ENCODE results near the gene EDC4. TPM values are rescaled to one million over a fixed set of nuclear protein-coding genes. Genes with fewer than 3 reads are reported as not detected.
"Not testable (repeated sequence)": the region's sequence is repeated elsewhere in the genome, so short reads cannot be mapped to it uniquely, and the experiment has no call there.

The EDC4 gene
- total RNA-seq, 8 experiments from 2014 or later: 25.2 to 60.8 (median 46.9) TPM

- no peak for ATAC-seq (replicated peaks in 6 of 8)
- 40 to 100% (median 96%) methylated on average over 1 to 9 of the region's 36 CpGs; no CpG with 5 or more reads in 4 of the 10 experiments for WGBS, 10 experiments
- no peak overlapping the region for H3K4me3 ChIP-seq
- H3K27ac ChIP-seq: no peak overlapping the region
- H3K4me1 ChIP-seq (replicated peaks in 1 of 2): no peaks in the 10 kb centered on the region
- in situ Hi-C loops (cut with MboI; ENCODE audit: low pct_unique_long_range_greater_than_20kb in 2 of 9, low sequenced_read_pairs in 9 of 9, unreplicated experiment in 9 of 9): no loop called here
Measured at GRCh38 chr16:67909056-67909742, 36.3 kb downstream of the EDC4 start.

GRCh38 chr16:67910158-67910557, 37.3 kb downstream of the EDC4 start:
- H3K27ac ChIP-seq: no peak overlapping the region
- no peak overlapping the region for H3K4me3 ChIP-seq
- ATAC-seq (replicated peaks in 6 of 8): peak; percentile 79 to 99 (median 92)
- 63 to 100% (median 80%) methylated on average over 1 of the region's 2 CpGs; no CpG with 5 or more reads in 5 of the 10 experiments for WGBS, 10 experiments
- in situ Hi-C loops (cut with MboI; ENCODE audit: low pct_unique_long_range_greater_than_20kb in 2 of 9, low sequenced_read_pairs in 9 of 9, unreplicated experiment in 9 of 9): no loop called here
- no peaks in the 10 kb centered on the region for H3K4me1 ChIP-seq (replicated peaks in 1 of 2)

- H3K4me1 ChIP-seq (replicated peaks in 1 of 2): peaks cover 0 to 10% of the 10 kb centered on the region in 2 donors
- in situ Hi-C loops (cut with MboI; ENCODE audit: low pct_unique_long_range_greater_than_20kb in 2 of 9, low sequenced_read_pairs in 9 of 9, unreplicated experiment in 9 of 9): no loop called here
- WGBS, 10 experiments: 53 to 100% (median 84%) methylated on average over 1 to 5 of the region's 7 CpGs; no CpG with 5 or more reads in 4 of the 10 experiments
- no peak overlapping the region for H3K27ac ChIP-seq
- ATAC-seq (replicated peaks in 6 of 8): peak in 1 of 8 experiments; percentile 34
- no peak overlapping the region for H3K4me3 ChIP-seq
Measured at GRCh38 chr16:67914758-67915495, 42.1 kb downstream of the EDC4 start.

DNA sequence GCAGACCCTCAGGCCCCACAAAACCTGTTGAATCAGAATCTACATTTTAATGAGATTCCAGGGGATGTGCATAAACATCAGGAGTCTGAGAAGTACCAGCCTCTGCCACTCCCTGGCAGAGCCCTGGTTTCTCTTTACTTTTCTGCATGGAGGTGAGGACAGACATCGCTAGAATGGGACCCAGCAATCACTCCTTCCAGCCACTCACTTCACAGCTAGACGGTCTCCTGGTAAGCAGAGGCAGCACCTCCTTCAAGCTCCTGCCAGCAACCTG, 42.6 kb downstream of the EDC4 start:
- in situ Hi-C loops (cut with MboI; ENCODE audit: low pct_unique_long_range_greater_than_20kb in 2 of 9, low sequenced_read_pairs in 9 of 9, unreplicated experiment in 9 of 9); H3K4me3 ChIP-seq; H3K27ac ChIP-seq: not testable (repeated sequence)
- peaks cover 0 to 10% of the 10 kb centered on the region in 2 donors for H3K4me1 ChIP-seq (replicated peaks in 1 of 2)
- peak in 1 of 8 experiments; percentile 84 for ATAC-seq (replicated peaks in 6 of 8)
- no CpG with 5 or more reads among the region's 2 CpGs for WGBS, 10 experiments

- peak in 3 of 8 experiments; percentile 6 to 20 (median 17) for ATAC-seq (replicated peaks in 6 of 8)
- H3K4me1 ChIP-seq (replicated peaks in 1 of 2): peaks cover 0 to 10% of the 10 kb centered on the region in 2 donors
- in situ Hi-C loops (cut with MboI; ENCODE audit: low pct_unique_long_range_greater_than_20kb in 2 of 9, low sequenced_read_pairs in 9 of 9, unreplicated experiment in 9 of 9): no loop called here
- H3K27ac ChIP-seq: no peak overlapping the region
- H3K4me3 ChIP-seq: no peak overlapping the region
- 43 to 100% (median 87%) methylated on average over 1 to 3 of the region's 7 CpGs; no CpG with 5 or more reads in 4 of the 10 experiments for WGBS, 10 experiments
Measured at GRCh38 chr16:67915831-67916723, 43.2 kb downstream of the EDC4 start.

DNA sequence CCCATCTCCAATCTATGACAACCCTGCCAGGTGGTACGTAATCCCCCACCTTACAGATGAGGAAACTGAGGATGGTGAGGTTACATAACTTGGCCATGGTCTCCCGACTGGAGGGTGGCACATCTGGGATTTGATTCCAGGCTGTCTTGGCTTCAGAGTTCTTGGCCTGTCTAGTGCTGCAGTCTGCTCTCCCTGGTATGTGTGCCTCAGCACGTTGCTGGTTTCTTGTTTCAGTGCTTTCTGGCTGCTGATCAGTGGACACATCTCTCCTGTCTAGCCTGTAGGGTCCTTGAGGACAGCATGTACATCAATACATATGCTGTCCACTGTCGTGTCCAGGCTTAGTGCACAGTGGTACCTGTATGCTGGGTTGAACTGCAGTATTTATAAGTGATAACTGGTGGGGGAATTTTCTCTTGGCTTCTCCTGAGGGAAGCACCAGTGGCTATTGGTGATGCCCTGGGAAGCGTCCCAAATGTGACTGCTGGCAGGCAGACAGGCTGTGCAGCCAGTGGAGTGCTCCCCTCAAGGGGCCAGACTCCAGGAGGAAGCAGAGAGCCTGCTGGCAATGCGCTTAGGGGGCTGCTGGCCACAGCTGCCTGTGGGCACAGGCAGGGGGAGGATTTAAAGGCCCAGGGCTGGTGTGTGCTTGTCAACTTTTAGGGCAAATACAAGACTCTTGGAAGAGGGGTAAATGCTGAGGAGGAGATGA, 44.4 kb downstream of the EDC4 start:
- WGBS, 10 experiments: 5 to 83% (median 41%) methylated on average over 1 to 5 of the region's 6 CpGs; no CpG with 5 or more reads in 3 of the 10 experiments
- Histone ChIP-seq H3K4me3 (no peak overlapping the region), H3K27ac (peak overlapping the region; percentile 22 to 71), H3K4me1 (replicated peaks in 1 of 2) (peaks cover 0 to 10% of the 10 kb centered on the region in 2 donors)
- in situ Hi-C loops (cut with MboI; ENCODE audit: low pct_unique_long_range_greater_than_20kb in 2 of 9, low sequenced_read_pairs in 9 of 9, unreplicated experiment in 9 of 9): no loop called here
- ATAC-seq (replicated peaks in 6 of 8): peak in 5 of 8 experiments; percentile 63 to 71 (median 70)

DNA sequence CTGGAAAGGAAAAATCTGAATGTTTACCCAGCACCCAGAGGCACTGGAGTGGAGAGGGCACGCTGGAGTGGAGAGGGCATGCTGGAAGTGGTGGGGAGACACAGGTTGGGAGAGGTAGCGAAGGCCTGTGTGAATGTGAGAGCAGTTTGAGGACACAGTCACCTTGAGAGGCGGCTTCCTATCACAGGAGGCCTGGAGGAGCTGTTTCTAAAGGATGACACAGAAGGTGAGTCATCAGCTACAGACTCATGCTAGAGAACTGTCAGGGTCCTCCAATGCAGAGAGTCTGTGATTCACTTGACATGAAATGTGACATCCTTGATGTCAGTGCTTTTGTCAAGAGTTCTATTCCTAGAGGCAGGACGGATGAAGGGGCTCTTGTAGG, 45.0 kb downstream of the EDC4 start:
- peaks cover 0 to 10% of the 10 kb centered on the region in 2 donors for H3K4me1 ChIP-seq (replicated peaks in 1 of 2)
- in situ Hi-C loops (cut with MboI; ENCODE audit: low pct_unique_long_range_greater_than_20kb in 2 of 9, low sequenced_read_pairs in 9 of 9, unreplicated experiment in 9 of 9): no loop called here
- 20 to 60% (median 57%) methylated on average over 1 to 3 of the region's 4 CpGs; no CpG with 5 or more reads in 5 of the 10 experiments for WGBS, 10 experiments
- peak in 7 of 8 experiments; percentile 29 to 98 (median 97) for ATAC-seq (replicated peaks in 6 of 8)
- no peak overlapping the region for H3K4me3 ChIP-seq
- peak overlapping the region; percentile 43 to 71 for H3K27ac ChIP-seq

GRCh38 chr16:67919622-67920221, 46.9 kb downstream of the EDC4 start:
- ATAC-seq (replicated peaks in 6 of 8): peak in 2 of 8 experiments; percentile 76 to 82
- H3K4me3 ChIP-seq: no peak overlapping the region
- peaks cover 0 to 10% of the 10 kb centered on the region in 2 donors for H3K4me1 ChIP-seq (replicated peaks in 1 of 2)
- WGBS, 10 experiments: 40 to 100% (median 90%) methylated on average over 1 to 5 of the region's 6 CpGs; no CpG with 5 or more reads in 3 of the 10 experiments
- in situ Hi-C loops (cut with MboI; ENCODE audit: low pct_unique_long_range_greater_than_20kb in 2 of 9, low sequenced_read_pairs in 9 of 9, unreplicated experiment in 9 of 9): no loop called here
- no peak overlapping the region for H3K27ac ChIP-seq

GRCh38 chr16:67922221-67922620, 49.4 kb downstream of the EDC4 start:
- Histone ChIP-seq H3K4me1 (replicated peaks in 1 of 2) (peaks cover 0 to 7% of the 10 kb centered on the region in 2 donors), H3K27ac (no peak overlapping the region), H3K4me3 (no peak overlapping the region)
- in situ Hi-C loops (cut with MboI; ENCODE audit: low pct_unique_long_range_greater_than_20kb in 2 of 9, low sequenced_read_pairs in 9 of 9, unreplicated experiment in 9 of 9): no loop called here
- WGBS, 10 experiments: 0 to 94% (median 77%) methylated on average over 1 to 4 of the region's 5 CpGs; no CpG with 5 or more reads in 4 of the 10 experiments
- ATAC-seq (replicated peaks in 6 of 8): no peak

DNA sequence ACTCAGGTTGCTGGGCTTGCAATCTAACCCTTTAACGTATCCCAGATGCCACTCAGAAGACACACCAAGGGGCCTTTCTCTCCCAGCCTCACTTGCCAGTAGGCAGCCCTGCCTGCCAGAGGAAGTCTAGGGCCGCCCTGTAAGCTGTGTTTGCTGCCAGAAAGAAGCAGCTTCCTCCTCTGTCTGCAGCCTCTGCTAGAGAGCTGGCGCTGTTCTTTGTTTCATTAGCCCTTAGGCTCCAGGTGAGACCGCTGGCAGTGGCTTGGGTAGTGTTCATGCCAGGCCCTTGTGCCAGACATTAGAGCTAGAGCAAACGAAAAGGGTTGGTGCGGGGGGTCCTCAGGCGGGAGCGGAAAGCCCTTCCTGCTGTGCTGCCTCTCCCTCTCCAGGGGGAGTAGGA, 49.9 kb downstream of the EDC4 start:
- in situ Hi-C loops (cut with MboI; ENCODE audit: low pct_unique_long_range_greater_than_20kb in 2 of 9, low sequenced_read_pairs in 9 of 9, unreplicated experiment in 9 of 9): no loop called here
- WGBS, 10 experiments: 0 to 100% (median 90%) methylated on average over 1 to 5 of the region's 8 CpGs; no CpG with 5 or more reads in 3 of the 10 experiments
- H3K4me3 ChIP-seq: no peak overlapping the region
- no peak overlapping the region for H3K27ac ChIP-seq
- no peak for ATAC-seq (replicated peaks in 6 of 8)
- H3K4me1 ChIP-seq (replicated peaks in 1 of 2): peaks cover 0 to 2% of the 10 kb centered on the region in 2 donors

DNA sequence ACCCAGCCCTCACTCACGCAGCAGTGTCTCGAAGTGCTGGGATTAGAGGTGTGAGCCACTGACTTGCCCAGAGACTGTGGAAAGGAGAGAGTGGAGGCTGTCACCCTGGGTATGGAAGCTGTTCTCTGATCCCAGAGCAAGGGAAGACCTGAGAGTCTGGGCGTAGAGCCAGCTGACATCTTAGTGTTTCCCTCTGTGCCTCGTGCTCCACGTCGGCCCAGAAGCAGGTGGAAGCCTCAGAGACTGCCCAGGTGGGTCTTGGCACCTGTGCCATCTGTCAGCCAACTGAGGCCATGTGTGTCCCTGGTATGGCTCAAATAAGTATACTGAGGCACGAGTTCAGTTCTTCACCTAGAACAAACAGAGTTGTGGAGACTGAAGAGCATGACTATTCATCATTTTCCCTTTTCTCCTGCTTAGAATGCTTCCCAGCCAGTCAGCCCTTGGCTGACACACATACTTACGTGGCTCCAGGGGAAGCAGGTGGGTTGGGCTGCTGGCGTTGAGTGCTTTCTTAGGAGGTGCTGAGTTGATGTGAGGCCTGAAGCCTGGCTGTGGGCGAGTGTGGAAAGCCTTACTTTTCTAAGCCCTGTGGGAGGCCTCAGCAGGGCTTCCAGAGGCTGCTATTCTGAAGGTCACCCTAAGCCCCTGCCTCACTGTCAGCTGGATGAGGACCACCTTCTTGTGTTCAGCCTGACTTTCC, 50.7 kb downstream of the EDC4 start:
- Histone ChIP-seq H3K27ac (no peak overlapping the region), H3K4me1 (replicated peaks in 1 of 2) (peaks cover 0 to 2% of the 10 kb centered on the region in 2 donors), H3K4me3 (no peak overlapping the region)
- ATAC-seq (replicated peaks in 6 of 8): peak in 1 of 8 experiments; percentile 21
- WGBS, 10 experiments: 88 to 100% (median 100%) methylated on average over 1 to 4 of the region's 10 CpGs; no CpG with 5 or more reads in 5 of the 10 experiments
- in situ Hi-C loops (cut with MboI; ENCODE audit: low pct_unique_long_range_greater_than_20kb in 2 of 9, low sequenced_read_pairs in 9 of 9, unreplicated experiment in 9 of 9): no loop called here

Data from motor neuron (in vitro differentiated cells).